Activated T-cell treated with anti-CD3 and anti-CD28 coated beads for 4 hours (primary cell): ENCODE data around the gene NUBP1.
"Not testable (repeated sequence)": the region's sequence is repeated elsewhere in the genome, so short reads cannot be mapped to it uniquely, and the experiment has no call there.

ENCODE experiments used
- DNase-seq: peaks from one replicate; pipeline ENCODE4 v3.0.0-alpha.2; 2020

The NUBP1 gene

DNA sequence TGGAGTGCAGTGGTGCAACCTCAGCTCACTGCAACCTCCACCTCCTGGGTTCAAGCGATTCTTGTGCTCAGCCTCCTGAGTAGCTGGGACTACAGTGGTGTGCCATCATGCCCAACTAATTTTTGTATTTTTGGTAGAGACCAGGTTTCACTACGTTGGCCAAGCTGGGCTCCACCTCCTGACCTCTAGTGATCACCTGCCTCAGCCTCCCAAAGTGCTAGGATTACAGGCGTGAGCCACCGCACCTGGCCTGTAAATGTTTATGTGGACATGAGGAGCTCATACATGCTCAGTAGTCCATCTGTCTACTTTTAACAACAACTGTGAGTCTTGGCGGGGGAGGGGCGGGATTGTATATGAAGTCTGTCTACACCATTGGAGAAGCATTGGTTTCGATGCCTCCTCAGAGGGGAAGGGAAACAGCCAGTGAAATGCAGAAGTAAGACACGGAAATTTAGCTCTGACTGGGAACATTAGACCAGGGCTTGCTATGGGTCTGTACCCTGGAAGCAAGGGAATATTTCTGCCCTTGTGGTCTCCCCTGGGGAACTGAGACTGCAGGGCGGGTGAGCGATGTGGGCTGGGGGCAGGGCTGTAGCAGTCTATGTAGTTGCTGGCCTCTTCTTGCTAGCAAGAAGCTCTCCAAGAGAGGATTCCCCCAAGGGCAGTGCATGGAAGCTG, 9.3 kb downstream of the NUBP1 start:
- no peak for DNase-seq

DNA sequence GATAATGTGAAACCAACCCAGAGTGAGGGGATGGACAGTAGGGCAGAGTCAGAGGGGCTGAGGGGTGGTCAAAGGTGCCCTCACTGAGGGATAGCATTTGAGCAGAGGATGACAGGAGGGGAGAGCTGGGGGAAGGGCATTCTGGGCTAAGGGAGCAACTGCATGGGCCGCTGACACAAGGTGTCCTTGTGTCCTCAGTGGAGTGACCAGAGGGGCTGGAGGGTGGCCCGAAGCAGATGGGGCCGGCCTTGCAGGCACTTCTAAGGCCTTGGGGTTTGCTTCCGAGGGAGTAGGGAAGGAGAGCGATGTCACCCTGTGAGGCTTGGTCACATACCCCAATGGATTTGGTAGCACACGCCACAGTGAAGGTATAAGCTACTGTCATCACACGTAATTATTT, 10.0 kb downstream of the NUBP1 start:
- no peak for DNase-seq

DNA sequence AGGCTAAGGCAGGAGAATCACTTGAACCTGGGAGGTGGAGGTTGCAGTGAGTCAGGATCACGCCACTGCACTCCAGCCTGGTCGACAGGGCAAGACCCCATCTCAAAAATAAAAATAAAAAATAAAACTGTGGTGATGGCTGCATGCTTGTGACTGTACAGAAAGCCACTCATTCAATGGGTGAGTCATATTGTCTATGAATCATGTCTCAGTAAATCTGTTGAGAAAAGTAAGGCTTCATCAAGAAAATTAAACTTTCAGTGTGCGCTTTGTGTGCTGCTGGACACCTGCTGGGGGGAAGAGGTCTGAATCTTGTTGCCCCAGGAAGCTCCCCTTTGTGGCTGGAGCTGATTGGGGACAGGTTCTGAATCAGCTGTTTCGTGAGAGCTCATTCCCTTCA, 11.3 kb downstream of the NUBP1 start:
- DNase-seq, result no peak

DNA sequence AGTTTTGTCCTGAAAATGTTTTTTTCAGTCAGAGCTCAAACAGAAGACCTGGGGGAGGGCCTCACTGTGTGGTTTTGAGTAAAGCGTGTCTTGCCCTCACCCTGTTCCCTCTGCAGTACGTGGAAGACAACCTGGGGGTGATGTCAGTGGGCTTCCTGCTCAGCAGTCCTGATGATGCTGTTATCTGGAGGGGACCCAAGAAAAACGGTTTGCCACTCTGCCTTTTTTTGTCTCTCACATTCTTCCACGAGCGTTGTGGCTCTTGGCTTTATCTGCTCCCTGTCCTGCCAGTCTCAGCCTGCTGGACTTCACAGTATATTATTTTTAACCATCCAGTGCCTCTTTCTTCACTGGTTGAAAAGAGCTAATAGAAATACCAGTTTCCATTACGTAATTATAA, 12.9 kb downstream of the NUBP1 start:
- no peak for DNase-seq

DNA sequence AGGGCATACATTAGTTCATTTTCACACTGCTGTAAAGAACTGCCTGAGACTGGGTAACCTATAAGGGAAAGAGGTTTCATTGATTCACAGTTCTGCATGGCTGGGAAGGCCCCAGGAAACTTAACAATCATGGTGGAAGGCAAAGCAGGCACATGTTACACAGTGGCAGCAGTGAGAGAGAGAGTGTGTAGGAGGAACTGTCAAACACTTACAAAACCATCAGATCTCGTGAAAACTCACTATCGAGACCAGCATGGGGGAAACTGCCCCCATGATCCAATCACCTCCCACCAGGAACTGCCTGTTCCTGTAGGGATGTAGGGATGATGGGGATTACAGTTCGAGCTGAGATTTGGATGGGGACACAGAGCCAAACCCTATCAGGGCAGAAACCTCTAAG, 17.2 kb downstream of the NUBP1 start:
- no peak for DNase-seq

DNA sequence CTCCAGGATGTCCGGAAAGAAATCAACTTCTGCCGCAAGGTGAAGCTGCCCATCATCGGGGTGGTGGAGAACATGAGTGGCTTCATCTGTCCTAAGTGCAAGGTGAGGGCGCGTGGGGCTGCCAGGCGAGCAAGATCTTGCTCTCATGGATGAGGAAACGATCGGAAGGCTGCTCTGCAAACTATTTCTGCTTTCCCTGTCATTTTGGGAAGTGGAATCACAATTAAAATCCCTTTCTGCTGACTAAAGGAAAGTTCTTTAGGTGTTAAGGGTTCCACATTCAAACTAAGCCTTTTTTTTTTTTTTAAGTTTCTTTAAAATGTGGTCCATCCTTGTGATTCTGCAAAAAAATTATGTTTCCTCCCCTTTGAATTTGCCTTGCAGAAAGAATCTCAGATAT, 17.7 kb downstream of the NUBP1 start:
- no peak for DNase-seq

DNA sequence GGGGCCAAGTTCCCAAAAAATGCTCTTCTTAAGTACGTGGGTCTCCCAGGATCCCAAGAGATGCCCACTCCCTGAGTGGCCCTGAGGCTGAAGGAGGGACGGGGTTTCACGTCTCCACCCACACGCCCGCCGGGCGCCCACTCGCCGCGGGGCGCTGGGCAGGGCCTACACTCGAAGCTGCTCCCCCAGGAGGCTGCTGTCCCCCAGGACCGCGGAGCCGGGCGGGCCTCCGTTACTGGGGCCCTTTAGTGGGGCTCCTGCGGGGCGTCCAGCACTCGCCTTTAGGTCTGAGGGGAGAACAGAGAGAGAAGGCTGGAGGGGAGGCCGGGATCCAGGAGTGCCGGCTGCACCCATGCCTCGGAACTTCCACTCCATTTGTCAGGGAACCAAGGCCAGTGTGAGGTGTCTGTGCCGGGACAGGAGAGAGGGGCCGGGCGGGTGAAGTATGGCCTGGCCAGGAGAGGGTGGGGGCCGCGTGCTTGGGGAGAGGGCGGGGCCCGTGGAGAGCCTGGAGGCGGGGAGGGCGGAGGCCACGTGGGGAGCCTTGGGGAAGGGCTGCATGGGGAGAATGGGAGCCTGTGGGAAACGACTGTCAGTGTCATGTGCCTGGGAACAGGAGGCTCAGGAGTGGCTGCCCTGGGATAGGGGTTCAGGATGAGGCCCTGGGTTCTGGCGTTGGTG, 18.8 kb downstream of the NUBP1 start:
- no peak for DNase-seq

DNA sequence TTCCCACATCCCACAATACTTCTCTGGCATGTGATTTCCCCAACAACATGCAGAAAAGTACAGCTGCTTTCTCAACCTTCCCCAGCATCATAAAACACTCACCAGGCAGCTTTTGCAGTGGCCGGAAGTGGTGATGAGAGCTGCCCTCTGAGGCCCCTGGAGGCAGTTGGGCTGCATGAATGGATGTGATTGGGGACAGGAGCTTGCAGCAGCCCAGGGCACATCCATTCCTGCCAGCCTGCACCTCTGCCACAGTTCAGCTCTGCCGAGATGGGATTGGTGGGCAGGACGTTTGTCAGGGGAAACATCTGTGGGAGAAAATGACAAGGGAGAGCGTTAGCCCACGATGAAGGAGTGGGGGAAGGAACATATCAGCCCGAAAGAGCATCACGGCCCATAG, 19.8 kb downstream of the NUBP1 start:
- DNase-seq, result no peak

DNA sequence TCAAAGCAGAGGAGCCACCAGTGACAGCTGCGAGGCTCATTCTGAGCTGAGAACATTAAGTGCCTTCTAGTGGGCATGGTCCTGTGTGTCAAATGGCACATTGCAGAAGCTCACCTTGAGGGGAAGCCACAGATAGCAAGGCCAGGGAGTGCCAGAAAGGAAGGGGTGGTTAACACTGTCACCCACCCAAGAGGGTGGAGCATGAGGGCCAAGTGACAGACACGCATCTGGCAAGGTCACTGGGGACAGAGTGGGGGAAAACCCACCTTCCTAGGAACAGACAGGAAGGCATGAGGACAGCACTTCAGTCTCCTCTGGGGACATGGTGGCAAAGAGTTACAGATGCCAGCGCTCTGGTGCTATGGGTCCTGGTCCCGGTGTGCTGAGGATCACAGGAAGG, 22.1 kb downstream of the NUBP1 start:
- no peak for DNase-seq

DNA sequence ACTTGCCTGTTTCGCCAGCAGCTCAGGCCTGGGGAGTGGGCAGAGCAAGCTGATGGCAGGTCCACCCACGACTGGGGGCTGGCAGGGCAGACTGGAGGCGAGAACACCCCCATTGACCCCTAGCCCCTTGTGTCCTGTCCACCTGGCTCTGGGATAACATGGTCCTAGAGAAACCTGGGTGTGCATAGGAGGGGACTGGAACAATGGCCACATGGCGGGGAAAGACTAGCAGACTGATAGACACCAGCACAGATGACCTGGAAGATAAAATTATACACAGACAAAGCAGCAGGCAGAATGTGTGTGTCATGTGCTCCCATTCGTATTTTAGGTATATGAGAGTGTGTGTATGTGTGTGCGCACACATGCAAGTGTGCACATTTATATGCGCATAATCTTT, 23.5 kb downstream of the NUBP1 start:
- DNase-seq, result no peak

DNA sequence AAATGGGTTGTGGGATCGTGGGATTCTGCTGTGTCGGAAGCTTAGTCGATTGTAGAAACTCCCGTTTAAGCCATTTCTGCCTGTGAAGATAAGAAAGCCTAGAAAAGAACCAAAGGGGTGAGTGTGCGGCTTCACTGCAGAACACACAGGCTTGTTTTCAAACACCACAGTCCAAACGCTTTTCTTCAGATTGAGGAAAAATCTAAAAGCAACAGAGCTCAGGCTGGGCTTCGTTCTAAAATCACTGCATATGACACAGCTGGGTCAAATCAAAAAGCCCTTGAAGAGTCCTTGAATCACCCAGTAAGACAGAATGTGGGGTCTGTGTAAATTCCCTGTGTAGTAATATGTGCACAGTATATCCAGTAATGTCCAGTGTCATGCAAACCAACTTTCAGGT, 25.7 kb downstream of the NUBP1 start:
- no peak for DNase-seq

DNA sequence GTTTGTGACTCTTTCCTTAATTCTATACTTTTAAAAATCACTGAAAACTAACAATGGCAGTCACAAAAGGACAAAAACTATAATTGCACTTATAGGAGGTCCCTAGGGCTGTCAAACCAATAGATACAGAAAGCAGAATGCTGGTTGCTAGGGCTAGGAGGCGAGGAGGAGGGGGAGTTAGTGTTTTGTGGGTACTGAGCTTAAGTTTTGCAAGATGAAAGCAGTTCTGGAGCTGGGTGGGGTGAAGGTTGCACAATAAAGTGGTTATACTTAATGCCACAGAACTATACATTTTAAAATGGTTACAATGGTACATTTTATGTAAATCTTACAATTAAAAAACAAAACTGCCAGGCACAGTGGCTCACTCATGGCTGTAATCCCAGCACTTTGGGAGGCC, 27.3 kb downstream of the NUBP1 start:
- no peak for DNase-seq

DNA sequence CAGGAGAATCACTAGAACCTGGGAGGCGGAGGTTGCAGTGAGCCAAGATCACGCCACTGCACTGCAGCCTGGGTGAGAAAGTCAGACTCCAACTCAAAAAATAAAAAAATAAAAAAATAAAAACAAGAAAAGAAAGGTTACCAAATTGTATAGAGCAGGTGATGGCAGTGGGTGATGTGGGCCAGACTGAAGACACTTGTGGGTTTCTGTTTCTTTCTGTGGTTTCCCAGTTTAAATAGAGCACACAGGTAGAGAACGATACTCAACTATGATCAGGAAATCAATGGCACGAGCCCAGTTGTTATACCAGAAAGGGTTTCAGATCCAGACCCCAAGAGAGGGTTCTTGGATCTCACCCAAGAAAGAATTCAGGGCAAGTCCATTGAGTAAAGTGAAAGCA, 32.6 kb downstream of the NUBP1 start:
- no peak for DNase-seq

DNA sequence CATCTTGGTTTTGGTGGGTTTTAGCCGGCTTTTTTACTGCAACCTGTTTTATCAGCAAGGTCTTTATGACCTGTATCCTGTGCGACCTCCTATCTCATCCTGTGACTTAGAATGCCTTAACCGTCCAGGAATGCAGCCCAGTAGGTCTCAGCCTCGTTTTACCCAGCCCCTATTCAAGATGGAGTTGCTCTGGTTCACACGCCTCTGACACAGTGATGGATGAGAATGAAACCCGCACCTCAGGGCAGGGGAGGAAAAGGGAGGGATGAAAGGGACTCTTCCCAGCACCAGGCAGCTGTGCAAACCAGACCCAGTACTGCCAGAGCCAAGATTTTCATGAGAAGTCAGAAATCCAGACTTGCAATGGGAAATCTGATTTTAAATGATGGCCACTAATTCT, 33.3 kb downstream of the NUBP1 start:
- DNase-seq, result not testable (repeated sequence)

DNA sequence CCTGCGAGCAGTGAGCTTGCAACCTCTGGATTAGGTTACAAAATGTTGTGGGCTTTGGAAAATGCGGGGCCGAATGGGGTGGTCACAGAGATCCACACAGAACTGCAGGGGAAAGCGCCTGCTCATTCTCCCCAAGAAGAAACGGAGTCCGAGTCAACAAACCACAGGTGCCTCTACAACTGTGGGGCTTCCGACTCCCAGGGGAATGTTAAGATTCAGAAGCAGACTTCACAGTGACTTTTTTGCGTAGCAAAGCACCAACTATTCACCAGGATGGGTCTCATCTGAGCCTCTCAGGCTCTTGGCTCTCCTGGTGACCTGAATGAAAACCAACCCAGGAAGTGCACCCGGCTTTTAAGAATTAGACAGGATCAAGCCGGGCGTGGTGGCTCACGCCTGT, 33.7 kb downstream of the NUBP1 start:
- no peak for DNase-seq

DNA sequence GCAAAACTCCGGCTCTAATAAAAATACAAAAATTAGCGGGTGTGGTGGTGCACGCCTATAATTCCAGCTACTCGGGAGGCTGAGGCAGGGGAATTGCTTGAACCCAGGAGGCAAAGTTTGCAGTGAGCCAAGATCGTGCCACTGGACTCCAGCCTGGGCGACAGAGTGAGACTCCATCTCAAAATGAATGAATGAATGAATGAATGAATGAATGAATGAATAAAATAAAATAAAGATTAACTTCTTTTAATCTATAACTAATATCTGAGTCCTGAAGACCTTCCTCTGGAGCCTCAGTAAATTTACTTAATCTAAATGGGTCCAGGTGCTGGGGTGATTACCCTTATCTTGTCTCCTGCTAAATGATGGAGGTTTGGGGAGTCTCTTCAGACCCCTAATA, 36.3 kb downstream of the NUBP1 start:
- DNase-seq, result not testable (repeated sequence)

DNA sequence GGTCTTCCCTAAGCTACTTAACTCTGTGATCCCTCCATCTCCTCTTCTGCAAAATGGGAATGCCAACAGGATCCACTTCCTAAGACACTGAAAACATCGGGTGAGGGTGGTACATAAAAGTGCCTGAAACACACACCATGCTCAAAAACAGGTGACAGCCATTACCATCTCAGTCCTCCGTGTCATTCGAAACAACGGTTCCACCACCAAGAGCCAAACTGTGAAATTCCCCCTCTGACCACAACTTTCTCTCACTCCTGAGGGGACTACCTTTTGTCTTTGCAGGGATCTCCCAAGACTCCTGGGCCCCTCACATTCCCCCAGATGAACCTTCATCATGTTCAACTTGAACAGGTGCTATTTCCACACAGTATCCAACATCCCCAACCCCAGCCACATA, 37.0 kb downstream of the NUBP1 start:
- DNase-seq, result no peak

DNA sequence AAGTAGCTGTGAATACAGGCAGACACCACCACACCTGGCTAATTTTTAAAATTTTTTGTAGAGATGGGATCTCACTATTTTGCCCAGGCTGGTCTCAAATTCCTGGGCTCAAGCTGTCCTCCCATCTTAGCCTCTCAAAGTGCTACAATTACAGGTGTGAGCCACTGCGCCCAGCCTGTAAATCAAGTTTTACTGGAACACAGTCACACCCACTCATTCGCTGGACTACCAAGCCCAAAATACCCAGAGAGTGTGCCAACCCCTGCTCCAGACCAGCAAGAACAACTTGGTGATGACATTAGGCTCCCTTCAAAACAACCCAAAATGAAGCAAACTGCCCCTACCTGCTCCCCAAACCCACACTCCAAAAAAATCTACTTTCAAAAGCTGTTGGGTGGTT, 39.0 kb downstream of the NUBP1 start:
- DNase-seq, result no peak

DNA sequence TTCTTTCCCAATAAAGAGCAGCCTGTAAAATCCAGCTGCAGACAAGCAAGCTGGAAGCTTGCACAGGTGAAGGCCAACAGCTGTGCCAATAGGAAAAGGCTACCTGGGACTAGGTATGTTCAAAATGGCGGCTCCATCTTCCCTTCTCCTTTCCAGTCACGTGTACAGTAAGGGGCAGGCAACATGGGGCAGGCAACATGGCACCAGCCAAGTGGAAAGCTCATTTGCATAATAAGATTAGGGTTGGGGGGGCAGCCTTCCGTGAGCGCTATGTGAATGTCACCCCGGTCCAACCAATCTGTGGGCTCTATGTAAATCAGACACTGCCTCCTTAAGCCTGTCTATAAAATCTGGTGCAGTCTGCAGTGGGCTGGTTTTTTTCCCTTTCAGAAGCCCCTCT, 43.7 kb downstream of the NUBP1 start:
- DNase-seq, result no peak

DNA sequence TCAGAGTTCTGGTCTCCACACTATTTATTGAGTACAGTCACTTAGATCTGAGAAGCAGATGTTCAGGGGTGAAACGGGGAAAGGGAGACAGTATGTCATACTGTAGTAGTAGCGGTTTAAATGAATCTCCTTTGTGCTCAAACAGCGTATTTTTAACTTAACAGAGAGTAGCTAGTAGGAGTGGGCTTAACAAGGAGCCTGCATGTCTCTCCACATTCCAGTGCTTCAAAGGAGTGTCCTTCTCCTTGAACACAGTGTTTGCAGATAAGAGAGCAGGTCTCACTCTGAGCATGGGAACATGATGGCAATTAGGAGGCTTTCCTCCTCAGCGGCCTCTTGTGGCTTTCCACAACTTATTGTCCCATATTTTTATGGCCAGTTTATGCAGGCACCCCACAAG, 45.0 kb downstream of the NUBP1 start:
- not testable (repeated sequence) for DNase-seq

DNA sequence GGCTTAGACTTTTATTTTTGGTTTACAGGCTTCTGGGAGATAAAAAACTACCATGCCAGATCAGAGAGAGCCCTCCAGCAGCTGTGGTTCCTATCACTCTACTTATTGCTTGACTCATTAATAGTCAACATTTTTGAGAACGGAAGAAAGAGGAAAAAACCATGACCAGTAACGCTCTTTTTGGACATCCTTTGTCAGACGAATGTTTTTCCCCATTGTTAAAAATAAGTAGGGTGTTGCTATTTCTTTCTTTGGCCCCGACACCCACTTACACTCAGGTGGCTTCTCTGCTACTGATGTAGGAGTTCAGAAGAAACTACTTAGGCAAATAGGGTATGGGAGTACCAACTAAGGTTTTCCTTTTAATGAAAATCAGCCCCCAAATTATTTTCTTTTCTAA, 47.4 kb downstream of the NUBP1 start:
- no peak for DNase-seq

DNA sequence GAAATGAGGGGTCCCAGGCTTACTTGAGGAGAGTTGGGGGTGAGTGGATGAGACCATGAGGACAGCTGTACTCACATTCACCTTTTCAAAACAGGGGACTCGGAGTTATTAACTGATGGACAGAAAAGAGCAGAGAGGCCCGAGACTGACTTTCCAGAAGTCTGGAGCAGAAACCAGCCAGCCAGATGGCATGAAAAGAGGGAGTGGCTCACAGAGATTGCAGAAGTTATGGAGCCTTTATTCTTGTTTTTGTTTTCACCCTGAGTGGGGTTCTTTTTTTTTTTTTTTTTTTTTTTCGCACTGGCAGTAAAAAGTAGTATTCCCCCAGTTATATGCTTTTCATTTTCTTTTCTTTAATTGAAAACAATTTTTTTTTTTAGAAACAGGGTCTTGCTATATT, 56.1 kb downstream of the NUBP1 start:
- DNase-seq, result no peak

DNA sequence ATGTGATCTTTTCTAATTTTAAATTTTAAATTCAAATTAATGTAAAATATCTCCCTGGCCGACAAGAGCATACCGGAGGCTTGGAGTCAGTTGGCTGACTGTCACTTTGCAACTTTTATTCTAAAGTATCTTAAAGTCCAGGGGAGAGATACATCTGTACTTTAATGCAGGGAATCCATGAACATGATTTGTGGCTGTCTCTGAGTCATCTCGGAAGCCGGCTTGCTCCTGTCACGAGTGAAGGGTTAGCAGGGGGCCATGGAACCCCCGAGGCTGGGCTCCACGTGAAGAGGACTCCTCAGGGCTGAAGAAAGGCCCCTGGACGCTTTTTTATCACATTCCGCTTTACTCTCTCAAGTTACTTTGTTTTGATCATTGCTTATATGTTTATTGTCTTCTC, 61.7 kb downstream of the NUBP1 start:
- DNase-seq, result no peak

DNA sequence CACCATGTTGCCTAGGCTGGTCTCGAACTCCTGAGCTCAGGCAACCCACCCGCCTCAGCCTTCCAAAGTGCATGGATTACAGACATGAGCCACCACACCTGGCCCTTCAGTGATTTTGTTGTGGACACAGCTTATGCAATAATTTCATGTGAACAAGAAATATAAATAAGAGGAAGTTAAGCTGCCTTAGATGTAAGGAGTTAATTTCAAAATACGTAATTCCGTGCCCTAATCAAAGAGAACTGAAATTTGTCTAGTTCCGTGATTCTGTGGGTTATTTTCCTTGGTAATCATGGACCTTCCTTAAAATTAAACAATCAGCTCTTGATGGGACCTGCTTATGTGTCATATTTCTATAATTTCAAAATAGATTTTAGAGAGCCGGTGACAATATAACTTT, 63.1 kb downstream of the NUBP1 start:
- no peak for DNase-seq

DNA sequence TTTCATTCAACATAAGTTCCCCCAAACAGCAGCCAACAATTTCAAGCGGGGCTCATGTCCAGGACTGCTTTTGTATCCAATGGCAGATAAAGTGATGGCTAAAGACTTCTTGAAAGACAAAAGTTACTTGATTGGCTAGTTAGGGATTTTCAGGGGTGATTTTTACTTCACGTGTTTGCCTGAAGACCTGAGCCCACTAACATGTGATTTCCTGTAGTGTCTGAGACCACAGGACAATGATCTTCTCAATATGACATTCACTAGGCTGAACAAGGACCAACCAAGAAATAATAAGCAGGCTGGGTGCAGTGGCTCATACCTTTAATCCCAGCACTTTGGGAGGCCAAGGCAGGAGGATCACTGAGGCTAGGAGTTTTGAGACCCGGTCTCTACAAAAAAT, 64.6 kb downstream of the NUBP1 start:
- no peak for DNase-seq
